ENCODE data around the gene TEX14.
"Not testable (repeated sequence)": the region's sequence is repeated elsewhere in the genome, so short reads cannot be mapped to it uniquely, and the experiment has no call there.

The TEX14 gene

GRCh38 chr17:58686980-58687379, 4.9 kb downstream of the TEX14 start:
- no peak for DNase-seq

- DNase-seq, result not testable (repeated sequence)
Observed at GRCh38 chr17:58684462-58684861, 7.4 kb downstream of the TEX14 start.

- DNase-seq, result no peak
Observed at GRCh38 chr17:58684003-58684402, 7.8 kb downstream of the TEX14 start.

- DNase-seq, result no peak
Observed at GRCh38 chr17:58680038-58680369, 11.8 kb downstream of the TEX14 start.

GRCh38 chr17:58679263-58680037, 12.4 kb downstream of the TEX14 start:
- peak; percentile 28 for DNase-seq

GRCh38 chr17:58678287-58678686, 13.6 kb downstream of the TEX14 start:
- DNase-seq, result not testable (repeated sequence)

- DNase-seq, result no peak
Observed at GRCh38 chr17:58677194-58677880, 14.5 kb downstream of the TEX14 start.

- DNase-seq, result no peak
Observed at GRCh38 chr17:58671969-58672368, 19.9 kb downstream of the TEX14 start.

- no peak for DNase-seq
Observed at GRCh38 chr17:58669853-58670252, 22.0 kb downstream of the TEX14 start.

GRCh38 chr17:58668598-58668935, 23.3 kb downstream of the TEX14 start:
- DNase-seq, result no peak

GRCh38 chr17:58667934-58668597, 23.8 kb downstream of the TEX14 start:
- no peak for DNase-seq

GRCh38 chr17:58666858-58667267, 25.0 kb downstream of the TEX14 start:
- DNase-seq, result no peak

- no peak for DNase-seq
Observed at GRCh38 chr17:58665946-58666857, 25.6 kb downstream of the TEX14 start.

- no peak for DNase-seq
Observed at GRCh38 chr17:58664302-58664701, 27.5 kb downstream of the TEX14 start.

GRCh38 chr17:58661499-58661898, 30.3 kb downstream of the TEX14 start:
- DNase-seq, result no peak

GRCh38 chr17:58660621-58661020, 31.2 kb downstream of the TEX14 start:
- no peak for DNase-seq

- DNase-seq, result not testable (repeated sequence)
Observed at GRCh38 chr17:58659714-58660084, 32.1 kb downstream of the TEX14 start.

GRCh38 chr17:58658804-58659713, 32.8 kb downstream of the TEX14 start:
- DNase-seq, result peak; percentile 98

GRCh38 chr17:58657962-58658803, 33.7 kb downstream of the TEX14 start:
- DNase-seq, result not testable (repeated sequence)

GRCh38 chr17:58648236-58648635, 43.6 kb downstream of the TEX14 start:
- DNase-seq, result no peak

- DNase-seq, result no peak
Observed at GRCh38 chr17:58643147-58643546, 48.7 kb downstream of the TEX14 start.

Data from NCI-H526 treated with DMSO at 0.1 percent for 48 hours (cell line).